Esophagus muscularis mucosa (tissue), 4 donors: ENCODE results near the gene CCNI2. TPM values are rescaled to one million over a fixed set of nuclear protein-coding genes. Genes with fewer than 3 reads are reported as not detected.

Experiments
- DNase-seq: peaks from one replicate; pipeline ENCODE4 v3.0.0-alpha.2; 2017; ENCODE audit errors: extremely low spot score
- H3K27ac ChIP-seq, 4 donors: fragments of 200-600 bp; sonication (generic); replicated peaks in 1 of 4; 1 replicate in 3 of 4; 2 replicates in 1 of 4; pipeline ENCODE4 v1.5.1; 2016 to 2019; ENCODE audit warnings: mild to moderate bottlenecking in 1 of 4
- H3K27me3 ChIP-seq, 4 donors: fragments of 200-600 bp; sonication (generic); one replicate each; pipeline versions ENCODE4 v1.5.1 to v1.6.0; 2016 to 2019
- H3K36me3 ChIP-seq, 4 donors: fragments of 200-600 bp; sonication (generic); one replicate each; pipeline ENCODE4 v1.5.1; 2016 to 2019
- H3K4me1 ChIP-seq, 4 donors: fragments of 200-600 bp; sonication (generic); one replicate each; pipeline ENCODE4 v1.5.1; 2016 to 2019
- H3K4me3 ChIP-seq, 4 donors: fragments of 200-600 bp; sonication (generic); 1 replicate in 2 of 4; 2 replicates in 2 of 4; pipeline ENCODE4 v1.5.1; 2016 to 2019; ENCODE audit warnings: mild to moderate bottlenecking in 4 of 4, moderate library complexity in 1 of 4
- H3K9me3 ChIP-seq, 4 donors: fragments of 200-600 bp; sonication (generic); 1 replicate in 3 of 4; 2 replicates in 1 of 4; pipeline ENCODE4 v1.5.1; 2016 to 2019
- CTCF ChIP-seq, 3 experiments: fragments of 200-600 bp in 2 of 3; fragments of 450-650 bp in 1 of 3; sonication (generic) in 2 of 3; IDR thresholded peaks; one replicate each; pipeline ENCODE4 v1.5.1; 2017 to 2019; ENCODE audit warnings: antibody characterized with exemption in 3 of 3, mild to moderate bottlenecking in 2 of 3, moderate library complexity in 1 of 3
- EP300 ChIP-seq: sonication (generic); formaldehyde crosslinking; IDR thresholded peaks from one replicate; pipeline ENCODE4 v1.6.1; 2017; ENCODE audit warnings: antibody characterized with exemption
- POLR2A ChIP-seq: fragments of 450-650 bp; IDR thresholded peaks from one replicate; pipeline ENCODE4 v1.6.1; 2017; ENCODE audit warnings: antibody characterized with exemption, moderate library complexity, mild to moderate bottlenecking, low read depth
- POLR2AphosphoS5 ChIP-seq, 2 donors: sonication (generic); formaldehyde crosslinking; IDR thresholded peaks; one replicate each; pipeline ENCODE4 v1.6.1; 2017; ENCODE audit warnings: antibody characterized with exemption in 2 of 2
- WGBS: methylation state at CpG from one replicate; pipeline ENCODE4 v1.1.5; 2018; 5-methylcytosine and 5-hydroxymethylcytosine counted together
- intact Hi-C: fragments of 100-400 bp; cut with DNase I; formaldehyde crosslinking; loops from one replicate; pipeline ENCODE4 v1.15.1; 2023
- total RNA-seq, 4 donors: library from RNA; depleted of rRNA; stranded (reverse); fragments of >200 nt; gene quantifications; one replicate each; pipeline versions ENCODE4 v1.1.0 to v1.2.1, GENCODE V29; 2016

CCNI2 gene
- total RNA-seq, 4 donors from 2014 or later, result 0.39 TPM; not detected in 3

GRCh38 chr5:132770476-132771159 is 23.4 kb downstream of the CCNI2 start:
- no peak for DNase-seq
- TF ChIP-seq EP300, result no peak
- TF ChIP-seq CTCF (IDR thresholded peaks at IDR 0.05), result no peak
- TF ChIP-seq POLR2AphosphoS5 (IDR thresholded peaks at IDR 0.05), result no peak
- H3K9me3 ChIP-seq, result no peaks in the 10 kb centered on the region
- H3K27me3 ChIP-seq, result no peaks in the 10 kb centered on the region
- H3K4me1 ChIP-seq, result peaks cover 73 to 88% (median 82%) of the 10 kb centered on the region in 4 donors
- WGBS, result 79% methylated on average over 7 of the region's 8 CpGs
- no peak overlapping the region for H3K4me3 ChIP-seq
- no peaks in the 10 kb centered on the region for H3K36me3 ChIP-seq
- peak overlapping the region; percentile 9 to 69 (median 54) for H3K27ac ChIP-seq
- intact Hi-C loops, result no loop called here

- Histone ChIP-seq H3K4me1 (peaks cover 77 to 88% (median 85%) of the 10 kb centered on the region in 4 donors), H3K4me3 (no peak overlapping the region), H3K36me3 (no peaks in the 10 kb centered on the region), H3K27me3 (no peaks in the 10 kb centered on the region), H3K27ac (peak overlapping the region; percentile 31 to 69 (median 54)), H3K9me3 (no peaks in the 10 kb centered on the region)
- 50% methylated on average over 7 of the region's 8 CpGs for WGBS
- peak in 1 of 2 donors; percentile 15 for TF ChIP-seq POLR2AphosphoS5 (IDR thresholded peaks at IDR 0.05)
- TF ChIP-seq CTCF (IDR thresholded peaks at IDR 0.05), result no peak
- no peak for DNase-seq
- intact Hi-C loops, result no loop called here
Observed at GRCh38 chr5:132771503-132771998, 24.3 kb downstream of the CCNI2 start.

GRCh38 chr5:132772291-132773070 is 25.3 kb downstream of the CCNI2 start:
- DNase-seq, result no peak
- H3K27ac ChIP-seq, result peak overlapping the region; percentile 31 to 69 (median 54)
- H3K4me3 ChIP-seq, result no peak overlapping the region
- WGBS, result 50% methylated on average over 2 of the region's 8 CpGs
- no peaks in the 10 kb centered on the region for H3K27me3 ChIP-seq
- peaks cover 68 to 83% (median 78%) of the 10 kb centered on the region in 4 donors for H3K4me1 ChIP-seq
- intact Hi-C loops, result no loop called here
- TF ChIP-seq CTCF (IDR thresholded peaks at IDR 0.05) (no peak), POLR2AphosphoS5 (IDR thresholded peaks at IDR 0.05) (no peak), POLR2A (no peak), EP300 (no peak)
- no peaks in the 10 kb centered on the region for H3K9me3 ChIP-seq
- no peaks in the 10 kb centered on the region for H3K36me3 ChIP-seq

- Histone ChIP-seq H3K4me3 (no peak overlapping the region), H3K36me3 (no peaks in the 10 kb centered on the region), H3K9me3 (no peaks in the 10 kb centered on the region), H3K27ac (peak overlapping the region in 1 of 4 donors; percentile 67), H3K4me1 (peaks cover 61 to 83% (median 78%) of the 10 kb centered on the region in 4 donors), H3K27me3 (no peaks in the 10 kb centered on the region)
- TF ChIP-seq POLR2AphosphoS5 (IDR thresholded peaks at IDR 0.05) (no peak), POLR2A (no peak), CTCF (IDR thresholded peaks at IDR 0.05) (no peak), EP300 (no peak)
- DNase-seq, result no peak
- 85% methylated on average over 5 of the region's 5 CpGs for WGBS
- intact Hi-C loops, result no loop called here
Observed at GRCh38 chr5:132773114-132773513, 25.9 kb downstream of the CCNI2 start.
